ENCODE results near the gene PRRT1.
"Not testable (repeated sequence)": the region's sequence is repeated elsewhere in the genome, so short reads cannot be mapped to it uniquely, and the experiment has no call there.

DNA sequence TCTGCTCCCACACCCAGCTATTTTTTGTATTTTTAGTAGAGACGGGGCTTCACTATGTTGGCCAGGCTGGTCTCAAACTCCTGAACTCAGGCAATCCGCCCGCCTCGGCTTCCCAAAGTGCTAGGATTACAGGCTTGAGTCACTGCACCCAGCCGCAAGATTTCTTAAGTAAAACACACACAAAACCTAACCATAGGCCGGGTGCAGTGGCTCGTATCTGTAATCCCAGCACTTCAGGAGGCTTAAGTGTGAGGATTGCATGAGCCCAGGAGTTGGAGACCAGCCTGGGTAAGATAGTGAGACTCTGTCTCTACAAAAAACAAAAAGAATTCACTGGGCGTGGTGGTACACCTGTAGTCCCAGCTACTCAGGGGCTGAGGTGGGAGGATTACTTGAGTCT, 51.5 kb downstream of the PRRT1 start:
- not testable (repeated sequence) for TF ChIP-seq EHF (CRISPR knock-in tag; IDR thresholded peaks at IDR 0.05); CTCF (IDR thresholded peaks at IDR 0.05); MYC (IDR thresholded peaks at IDR 0.05; ENCODE audit: borderline replicate concordance, low read length); E2F6 (IDR thresholded peaks at IDR 0.05; ENCODE audit: borderline replicate concordance, low read depth); ESRRA (IDR thresholded peaks at IDR 0.05; ENCODE audit: borderline replicate concordance, low read length); EP300 (IDR thresholded peaks at IDR 0.05); MAFK (IDR thresholded peaks at IDR 0.05; ENCODE audit: partially characterized antibody); NFE2L2 (conservative IDR thresholded peaks at IDR 0.05; ENCODE audit: low read length)
